G401.6 (cell line): ENCODE measurements around the gene NCAN.
"Not testable (repeated sequence)": the region's sequence is repeated elsewhere in the genome, so short reads cannot be mapped to it uniquely, and the experiment has no call there.

Source experiments
- FAIRE-seq: peaks from 2 replicates; lab custom pipeline; 2012; peaks lifted over from hg19 to GRCh38; lab: Jason Lieb, UNC

Gene NCAN

DNA sequence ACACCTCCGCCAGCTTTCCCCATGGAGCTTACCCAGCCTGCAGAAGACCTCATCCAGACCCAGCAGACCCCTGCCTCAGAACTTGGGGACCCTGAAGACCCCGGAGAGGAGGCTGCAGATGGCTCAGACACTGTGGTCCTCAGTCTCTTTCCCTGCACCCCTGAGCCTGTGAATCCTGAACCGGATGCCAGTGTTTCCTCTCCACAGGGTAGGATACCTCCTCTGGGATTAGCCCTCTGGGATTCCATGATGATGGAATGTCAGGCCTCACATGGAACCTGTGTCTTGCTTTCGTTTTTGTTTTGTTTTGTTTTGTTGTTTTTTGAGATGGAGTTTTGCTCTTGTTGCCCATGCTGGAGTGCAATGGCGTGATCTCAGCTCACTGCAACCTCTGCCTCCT lies 17.8 kb upstream of the NCAN start:
- no peak for FAIRE-seq

DNA sequence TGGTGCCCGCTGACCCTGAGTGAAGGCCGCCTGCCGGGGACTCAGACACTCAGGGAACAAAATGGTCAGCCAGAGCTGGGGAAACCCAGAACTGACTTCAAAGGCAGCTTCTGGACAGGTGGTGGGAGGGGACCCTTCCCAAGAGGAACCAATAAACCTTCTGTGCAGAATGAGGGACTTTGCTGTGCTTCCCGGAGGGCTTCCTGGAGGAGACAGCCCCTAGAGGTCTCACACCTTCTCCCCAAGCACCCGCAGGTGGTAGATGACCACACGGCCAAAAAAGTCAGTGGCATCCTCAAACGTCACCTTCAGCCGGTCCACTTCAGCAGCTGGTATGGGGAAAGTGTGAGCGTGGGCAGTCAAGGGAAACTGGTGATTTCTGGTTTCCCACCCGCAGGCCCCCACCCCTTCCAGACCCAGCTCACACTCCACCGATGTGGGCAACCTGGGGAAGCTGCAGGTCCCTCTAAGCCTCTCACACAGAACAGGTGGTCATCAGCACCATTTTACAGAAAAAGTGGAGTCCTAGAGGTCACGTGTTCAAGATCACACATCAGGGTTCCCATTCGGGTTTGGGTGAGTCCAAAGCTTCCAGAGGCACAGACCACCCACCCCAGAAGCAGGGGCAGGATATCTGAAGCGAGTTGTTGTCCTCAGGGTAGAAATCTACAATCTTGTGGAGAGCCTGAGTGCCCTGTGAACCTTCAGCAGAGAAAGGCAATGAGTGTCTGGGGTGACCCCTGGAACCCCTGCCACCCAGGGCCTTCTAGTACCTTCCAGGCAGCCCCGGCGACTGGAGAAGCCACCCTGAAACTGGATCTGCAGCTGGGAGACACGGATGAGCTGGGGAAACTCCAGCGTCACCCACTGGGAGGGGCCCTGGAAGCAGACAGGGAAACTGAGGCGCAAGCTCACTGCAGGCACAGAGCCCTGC lies 9.8 kb upstream of the NCAN start:
- FAIRE-seq = no peak

DNA sequence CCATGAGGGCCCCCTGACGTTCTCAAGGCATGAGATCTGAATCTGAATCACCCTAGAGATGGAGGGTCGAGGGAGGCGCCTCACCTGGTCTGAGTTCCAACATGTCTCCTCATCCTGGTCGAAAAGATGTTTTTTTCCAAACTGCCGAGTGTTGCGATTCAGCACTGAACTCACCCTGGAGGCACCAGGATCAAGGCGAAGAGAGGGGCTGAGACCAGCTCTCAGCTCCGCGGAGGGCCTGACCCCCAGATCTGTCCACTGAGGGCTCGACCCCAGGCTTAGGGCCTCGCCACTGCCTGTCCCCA lies 9.1 kb upstream of the NCAN start:
- FAIRE-seq = no peak

DNA sequence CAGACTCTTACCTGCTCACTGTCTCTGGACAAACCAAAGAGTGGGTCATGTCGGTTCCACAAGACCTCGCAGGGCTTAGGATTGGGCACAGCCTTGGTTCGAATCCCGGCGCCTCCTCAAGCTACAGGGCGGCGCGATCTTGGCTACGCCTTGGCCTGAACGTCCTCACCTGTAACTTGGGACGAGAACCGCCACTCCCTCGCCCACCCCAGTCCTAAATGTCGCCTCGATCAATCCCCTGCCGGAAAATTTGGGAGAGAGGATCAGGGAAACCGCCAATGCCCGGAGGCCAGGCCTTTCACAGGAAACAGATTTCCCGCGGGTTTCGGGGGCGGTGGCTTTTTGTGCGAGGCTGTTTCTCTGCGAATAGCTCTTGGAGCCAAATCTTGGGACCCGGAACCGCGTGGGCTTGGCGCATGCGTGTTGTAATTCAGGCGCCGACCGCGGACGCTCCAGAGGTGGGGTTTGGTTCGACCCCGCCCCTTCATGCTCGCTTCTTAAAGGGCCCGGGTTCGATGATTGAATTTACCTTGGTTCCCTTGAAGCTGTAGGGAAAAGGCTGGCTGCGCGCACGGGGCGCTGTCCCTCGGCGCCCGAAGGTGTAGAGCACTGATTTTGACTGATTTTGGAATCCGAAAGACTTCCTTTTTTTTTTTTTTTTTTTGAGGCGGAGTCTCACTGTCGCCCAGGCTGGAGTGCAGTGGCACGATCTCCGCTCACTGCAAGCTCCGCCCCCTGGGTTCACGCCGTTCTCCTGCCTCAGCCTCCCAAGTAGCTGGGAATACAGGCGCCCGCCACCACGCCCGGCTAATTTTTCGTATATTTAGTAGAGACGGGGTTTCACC lies 8.5 kb upstream of the NCAN start, which contains the start of gene NR2C2AP:
Gene NR2C2AP (minus strand): TSS at position 403 of the 845 bp plus-strand sequence. CDS start 354 bp downstream, at position 49.
- peak; percentile 97 for FAIRE-seq

DNA sequence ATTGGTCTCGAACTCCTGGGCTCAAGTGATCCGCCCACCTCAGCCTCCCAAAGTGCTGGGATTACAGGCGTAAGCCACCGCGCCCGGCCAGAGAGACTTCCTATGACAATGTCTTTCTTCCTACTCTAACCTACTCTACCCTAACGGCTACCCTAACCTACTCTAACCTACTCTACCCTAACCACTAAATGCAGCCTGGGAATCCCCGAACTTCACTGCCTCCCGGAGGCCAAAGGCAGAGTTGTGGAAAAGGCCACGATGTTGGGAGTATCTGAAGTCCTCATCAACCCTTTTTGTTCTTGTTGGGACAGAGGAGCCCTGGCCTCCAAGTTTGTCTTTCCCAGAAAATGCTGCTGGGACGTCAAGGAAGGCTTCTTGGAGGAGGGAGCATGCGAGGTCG lies 7.6 kb upstream of the NCAN start:
- no peak for FAIRE-seq

DNA sequence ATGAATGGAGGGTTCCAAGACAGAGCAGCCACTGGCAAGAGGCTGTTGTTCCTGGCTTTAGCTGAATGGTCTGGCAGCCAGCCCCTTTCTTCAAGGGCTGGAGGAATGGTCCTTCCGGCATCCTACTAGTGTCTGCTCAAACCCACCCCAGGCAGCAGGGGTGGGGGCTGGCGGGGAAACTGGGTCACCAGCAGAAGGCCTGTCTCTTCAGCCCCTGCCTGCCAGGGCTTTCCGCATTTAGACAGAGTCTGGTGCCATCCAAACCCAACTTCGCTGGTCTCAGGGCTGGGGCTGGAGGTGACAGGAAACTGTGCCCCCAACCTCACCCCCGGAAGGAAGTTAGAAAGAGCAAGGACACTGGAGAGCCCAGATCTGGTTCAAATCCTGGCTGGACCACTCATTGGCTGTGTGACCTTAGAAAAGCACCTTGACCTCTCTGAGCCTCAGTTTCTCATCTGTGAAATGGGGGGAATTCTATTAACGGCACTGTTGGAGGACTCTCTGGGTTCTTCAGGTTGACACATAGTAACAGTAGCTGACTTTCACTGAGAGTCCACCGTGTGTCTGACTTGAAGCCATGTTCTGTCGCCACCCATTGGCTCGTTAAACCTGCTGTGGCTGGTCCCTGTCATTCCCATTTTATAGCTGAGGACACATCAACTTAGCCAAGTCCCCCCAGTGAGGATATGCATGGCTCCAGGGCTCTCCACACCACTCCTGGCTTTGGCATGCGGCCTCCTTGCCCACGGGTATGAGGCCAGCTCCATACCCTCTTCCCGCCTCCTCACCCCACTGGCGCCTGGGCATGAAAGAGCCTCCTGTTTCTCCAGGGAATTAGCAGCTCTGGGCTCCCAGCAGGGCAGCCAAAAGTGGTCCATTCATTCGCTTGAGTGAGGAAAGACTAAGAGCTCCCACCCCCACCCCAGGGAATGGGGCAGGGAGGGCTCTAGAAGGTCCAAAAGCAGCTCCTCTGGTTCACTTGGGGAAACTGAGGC lies 6.0 kb upstream of the NCAN start:
- FAIRE-seq = no peak

DNA sequence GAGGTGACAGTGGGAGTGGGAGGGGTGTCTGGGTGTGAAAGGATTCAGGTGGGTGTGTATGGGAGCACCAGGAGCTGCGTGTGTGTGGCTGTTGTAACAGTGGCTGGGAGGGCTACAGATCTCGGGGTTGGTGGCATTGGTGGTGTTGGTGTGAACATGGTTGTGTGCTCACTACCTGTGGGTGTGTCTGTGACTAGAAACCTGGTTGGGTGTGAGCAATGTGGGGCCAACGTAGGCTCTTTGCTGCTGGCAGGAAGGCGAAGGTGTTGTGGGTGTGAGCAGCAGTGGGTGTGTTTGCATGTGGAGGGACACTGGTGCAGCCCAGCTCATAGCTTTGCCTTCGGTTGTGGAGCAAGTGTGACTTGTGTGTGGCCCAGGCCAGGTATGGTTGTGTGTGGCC lies 4.8 kb upstream of the NCAN start:
- no peak for FAIRE-seq

DNA sequence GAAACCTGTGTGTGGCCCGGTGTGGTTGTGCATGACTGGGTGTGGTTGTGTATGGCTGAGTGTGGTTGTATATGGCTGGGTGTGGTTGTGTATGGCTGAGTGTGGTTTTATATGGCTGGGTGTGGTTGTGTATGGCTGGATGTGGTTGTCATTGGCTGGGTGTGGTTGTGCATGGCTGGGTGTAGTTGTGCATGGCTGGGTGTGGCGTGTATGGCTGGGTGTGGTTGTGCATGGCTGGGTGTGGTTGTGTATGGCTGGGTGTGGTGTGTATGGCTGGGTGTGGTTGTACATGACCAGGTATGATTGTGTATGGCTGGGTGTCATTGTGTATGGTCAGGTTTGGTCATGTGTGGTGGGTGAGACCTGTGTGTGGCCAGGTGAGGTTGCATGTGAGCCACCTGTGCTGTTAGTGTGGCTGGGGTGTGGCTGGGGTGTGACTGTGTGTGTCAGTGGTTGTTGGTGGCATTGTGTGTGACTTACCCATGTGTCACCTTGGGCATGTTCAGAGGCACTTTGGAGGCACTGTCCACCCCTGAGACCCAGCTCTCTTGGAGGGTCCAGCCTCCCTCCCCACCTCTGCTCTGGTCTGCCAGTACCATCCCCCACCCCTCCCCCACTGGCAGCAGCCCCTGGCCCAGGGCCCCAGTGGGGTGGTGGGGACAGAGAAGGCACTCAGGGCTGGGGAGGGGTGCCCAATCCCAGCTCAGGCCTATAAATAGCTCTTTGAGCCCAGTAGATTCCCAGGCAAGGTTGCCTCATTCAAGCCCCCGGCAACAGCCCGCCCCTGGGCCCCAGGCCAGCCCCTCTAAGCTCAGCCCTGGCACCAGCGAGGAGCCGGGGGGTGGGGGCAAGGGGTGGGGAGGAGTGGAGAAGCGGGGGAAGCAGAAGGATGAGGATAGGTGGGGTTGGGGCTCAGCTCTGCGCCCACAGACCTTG lies 3.9 kb upstream of the NCAN start:
- FAIRE-seq = no peak

DNA sequence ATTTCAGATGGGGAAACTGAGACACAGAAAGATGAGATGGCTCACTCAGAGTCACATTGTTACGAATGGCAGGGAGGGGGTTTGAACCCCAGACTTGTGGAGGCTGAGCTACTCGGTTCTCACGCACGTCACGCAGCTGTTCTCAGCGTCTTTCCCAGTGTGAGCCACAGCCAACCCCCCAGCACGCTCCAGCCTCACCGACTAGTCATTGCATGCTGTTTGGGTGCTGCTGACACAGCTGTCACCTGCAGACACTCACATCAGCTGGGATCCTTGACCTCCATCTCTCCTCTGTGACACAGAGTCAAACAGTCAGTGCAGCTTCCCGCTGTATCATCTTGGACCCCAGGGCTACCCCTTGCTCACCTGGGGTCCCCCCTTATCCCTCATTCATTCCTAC lies 2.4 kb upstream of the NCAN start:
- no peak for FAIRE-seq

DNA sequence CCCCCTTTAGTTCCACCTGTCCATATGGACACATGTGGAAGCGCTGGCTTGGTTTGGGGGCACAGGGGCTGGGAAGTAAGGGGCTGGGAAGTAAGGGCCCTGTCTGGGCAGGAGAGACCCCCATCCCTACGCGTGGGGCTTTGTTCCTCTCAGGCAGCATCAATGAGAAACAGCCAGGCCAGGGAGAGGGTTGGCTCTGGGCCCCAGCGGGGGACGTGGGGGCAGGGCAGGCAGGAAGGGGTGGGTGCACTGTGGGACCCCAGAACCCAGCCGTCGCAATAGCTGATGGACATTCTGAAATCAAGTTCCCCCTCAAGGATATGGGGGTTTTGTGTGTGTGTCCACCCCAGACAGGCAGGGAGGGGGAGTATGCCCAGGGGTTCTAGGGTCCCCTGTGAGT lies 1.2 kb downstream of the NCAN start:
- FAIRE-seq = no peak

DNA sequence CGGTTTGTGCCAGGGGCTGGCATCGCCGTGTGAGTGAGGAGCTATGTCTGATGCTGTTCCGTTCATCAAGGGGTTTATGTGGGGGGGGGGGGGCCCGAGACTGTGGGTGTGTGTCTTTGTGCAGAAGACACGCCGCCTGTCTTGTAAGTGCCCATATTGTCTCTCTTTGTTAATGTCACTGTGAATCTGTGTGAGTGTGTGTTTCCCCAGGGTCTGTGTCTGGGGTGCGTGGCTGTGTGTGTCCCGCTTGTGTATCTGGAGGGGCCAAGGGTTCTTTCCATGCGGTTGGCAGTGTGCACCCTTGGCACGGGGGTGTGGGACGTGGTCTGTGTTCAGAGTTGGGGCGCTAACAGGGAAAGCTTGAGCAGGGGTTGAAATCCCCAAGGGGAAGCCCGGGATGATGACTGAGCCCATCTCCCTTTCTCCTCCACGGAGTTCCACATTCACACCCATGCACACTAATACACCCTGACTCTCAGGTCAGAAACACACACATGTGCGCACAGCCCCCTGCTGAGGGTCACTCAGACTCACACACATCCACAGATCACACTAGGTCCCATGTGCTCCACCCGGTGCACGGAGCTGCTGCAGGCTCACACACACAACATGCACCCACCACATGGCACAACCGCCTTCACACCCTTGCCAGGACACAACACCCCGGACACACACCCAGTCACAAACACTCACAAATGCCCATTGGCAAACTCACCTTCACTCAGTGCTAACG lies 1.8 kb downstream of the NCAN start:
- FAIRE-seq = no peak

DNA sequence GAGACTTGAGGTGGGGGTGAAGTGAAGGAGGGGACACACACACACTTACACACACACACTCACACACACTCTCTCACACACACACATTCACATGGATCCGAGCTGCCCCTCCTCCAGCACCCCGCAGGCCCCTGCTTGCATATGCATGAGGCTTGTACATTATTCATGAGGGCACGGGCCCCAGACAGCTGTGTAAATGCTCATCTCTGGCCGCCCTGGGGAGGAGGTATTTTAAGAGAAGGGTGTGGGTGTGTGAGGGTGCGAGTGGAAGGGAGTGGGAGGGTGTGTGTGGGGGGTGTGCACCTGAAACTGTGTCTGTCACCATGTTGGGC lies 2.4 kb downstream of the NCAN start:
- no peak for FAIRE-seq

DNA sequence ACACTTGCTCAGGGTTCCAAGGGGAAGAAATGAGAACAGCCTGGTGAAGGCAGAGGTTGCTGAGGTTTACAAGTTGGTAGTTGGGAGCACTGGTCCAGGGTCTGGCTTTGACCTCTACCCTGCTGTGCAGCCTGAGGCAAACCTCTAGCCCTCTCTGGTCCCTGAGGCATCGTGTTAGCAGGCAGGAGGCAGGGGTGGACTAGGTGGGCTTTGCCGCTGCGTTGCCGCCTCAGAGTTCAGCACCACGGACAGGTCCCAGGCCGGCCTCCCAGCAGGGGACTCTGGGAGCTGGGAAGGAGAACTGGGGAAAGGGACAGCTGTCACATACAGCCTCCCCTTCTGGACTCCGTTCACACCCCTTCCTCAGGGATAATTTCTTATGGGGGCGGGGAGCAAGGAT lies 3.1 kb downstream of the NCAN start:
- FAIRE-seq = no peak

DNA sequence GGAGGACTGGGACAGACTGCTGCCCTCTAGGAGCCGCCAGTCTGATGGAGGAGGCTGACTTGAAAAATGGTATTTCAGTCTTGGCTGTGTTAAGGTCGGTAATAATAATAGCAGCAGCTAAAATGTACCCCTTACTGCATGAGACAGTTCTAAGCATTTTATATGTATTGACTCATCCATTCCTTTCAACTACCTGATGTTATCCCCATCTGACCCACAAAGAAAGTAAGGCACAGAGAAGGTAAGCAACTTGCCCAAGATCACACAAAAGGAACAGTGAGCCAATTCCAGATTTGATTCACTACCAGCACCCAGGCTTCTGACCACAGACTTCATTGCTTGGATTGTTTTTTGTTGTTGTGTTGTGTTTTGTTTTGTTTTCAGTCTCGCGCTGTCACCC lies 4.0 kb downstream of the NCAN start:
- FAIRE-seq = no peak

DNA sequence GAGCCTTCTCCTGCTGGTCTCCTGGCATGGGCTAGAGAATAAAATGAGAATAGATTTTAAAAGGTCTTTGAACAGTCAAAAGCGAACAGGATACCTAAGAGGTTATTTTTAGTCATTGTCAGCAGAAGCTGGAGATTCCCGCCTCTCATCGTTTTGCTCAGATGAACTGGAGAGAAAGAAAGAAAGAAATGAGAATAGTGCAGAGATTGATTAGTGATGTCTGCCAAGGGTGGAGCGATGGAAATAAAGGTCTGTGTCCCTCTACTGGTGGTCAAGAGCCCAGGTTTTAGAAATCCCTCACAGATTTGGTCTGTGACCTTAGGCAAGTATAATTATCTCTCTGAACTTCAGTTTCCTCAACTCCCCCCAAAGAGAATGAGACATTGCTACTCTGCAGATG lies 5.3 kb downstream of the NCAN start:
- no peak for FAIRE-seq

DNA sequence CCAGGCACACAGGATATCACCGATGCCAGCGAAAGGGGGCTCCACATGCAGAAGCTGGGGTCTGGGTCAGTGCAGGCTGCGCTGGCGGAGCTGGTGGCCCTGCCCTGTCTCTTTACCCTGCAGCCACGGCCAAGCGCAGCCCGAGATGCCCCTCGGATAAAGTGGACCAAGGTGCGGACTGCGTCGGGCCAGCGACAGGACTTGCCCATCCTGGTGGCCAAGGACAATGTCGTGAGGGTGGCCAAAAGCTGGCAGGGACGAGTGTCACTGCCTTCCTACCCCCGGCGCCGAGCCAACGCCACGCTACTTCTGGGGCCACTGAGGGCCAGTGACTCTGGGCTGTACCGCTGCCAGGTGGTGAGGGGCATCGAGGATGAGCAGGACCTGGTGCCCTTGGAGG lies 7.2 kb downstream of the NCAN start:
- no peak for FAIRE-seq

DNA sequence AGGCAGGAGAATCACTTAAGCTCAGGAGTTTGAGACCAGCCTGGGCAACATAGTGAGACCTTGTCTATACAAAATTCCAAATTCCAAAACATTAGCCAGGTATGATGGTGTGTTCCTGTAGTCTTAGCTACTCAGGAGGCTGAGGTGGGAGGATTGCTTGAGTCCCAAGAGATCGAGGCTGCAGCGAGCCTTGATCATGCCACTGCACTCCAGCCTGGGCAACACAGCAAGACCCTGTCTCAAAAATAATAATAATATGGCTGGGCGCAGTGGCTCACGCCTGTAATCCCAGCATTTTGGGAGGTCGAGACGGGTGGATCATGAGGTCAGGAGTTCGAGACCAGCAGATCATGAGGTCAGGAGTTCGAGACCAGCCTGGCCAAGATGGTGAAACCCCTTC lies 9.2 kb downstream of the NCAN start:
- FAIRE-seq = not testable (repeated sequence)

DNA sequence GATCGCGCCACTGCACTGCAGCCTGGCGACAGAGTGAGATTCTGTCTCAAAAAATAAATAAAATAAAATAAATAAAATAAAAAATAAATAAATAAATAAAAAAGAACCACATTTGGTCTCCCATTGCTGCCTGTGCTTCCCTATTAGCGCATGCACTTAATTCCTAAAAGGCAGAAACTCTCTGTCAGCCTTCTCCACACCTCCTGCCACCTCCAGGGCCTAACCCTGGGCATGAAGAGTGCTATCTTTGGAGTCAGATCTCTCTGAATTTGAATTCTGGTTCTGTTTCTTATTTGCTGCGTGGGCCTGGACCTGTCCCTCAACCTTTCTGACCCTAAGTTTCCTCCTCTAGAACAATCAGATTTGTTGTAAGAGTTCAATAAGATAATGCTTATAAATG lies 11.3 kb downstream of the NCAN start:
- FAIRE-seq = no peak

DNA sequence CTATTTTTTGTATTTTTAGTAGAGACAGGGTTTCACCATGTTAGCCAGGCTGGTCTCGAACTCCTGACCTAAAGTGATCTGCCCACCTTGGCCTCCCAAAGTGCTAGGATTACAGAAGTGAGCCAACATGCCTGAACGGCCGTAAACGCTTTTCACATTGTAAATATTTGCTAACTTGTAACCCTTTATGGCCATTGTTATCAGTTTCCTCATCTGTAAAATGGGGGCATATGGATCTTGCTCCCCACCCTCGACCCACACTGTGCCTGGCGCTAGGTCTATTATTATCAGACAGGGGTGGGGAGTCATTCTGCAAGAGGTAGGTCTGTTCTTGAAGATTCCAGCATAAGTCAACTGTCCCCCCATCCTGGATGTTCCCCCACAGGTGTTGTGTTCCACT lies 11.9 kb downstream of the NCAN start:
- FAIRE-seq = no peak

DNA sequence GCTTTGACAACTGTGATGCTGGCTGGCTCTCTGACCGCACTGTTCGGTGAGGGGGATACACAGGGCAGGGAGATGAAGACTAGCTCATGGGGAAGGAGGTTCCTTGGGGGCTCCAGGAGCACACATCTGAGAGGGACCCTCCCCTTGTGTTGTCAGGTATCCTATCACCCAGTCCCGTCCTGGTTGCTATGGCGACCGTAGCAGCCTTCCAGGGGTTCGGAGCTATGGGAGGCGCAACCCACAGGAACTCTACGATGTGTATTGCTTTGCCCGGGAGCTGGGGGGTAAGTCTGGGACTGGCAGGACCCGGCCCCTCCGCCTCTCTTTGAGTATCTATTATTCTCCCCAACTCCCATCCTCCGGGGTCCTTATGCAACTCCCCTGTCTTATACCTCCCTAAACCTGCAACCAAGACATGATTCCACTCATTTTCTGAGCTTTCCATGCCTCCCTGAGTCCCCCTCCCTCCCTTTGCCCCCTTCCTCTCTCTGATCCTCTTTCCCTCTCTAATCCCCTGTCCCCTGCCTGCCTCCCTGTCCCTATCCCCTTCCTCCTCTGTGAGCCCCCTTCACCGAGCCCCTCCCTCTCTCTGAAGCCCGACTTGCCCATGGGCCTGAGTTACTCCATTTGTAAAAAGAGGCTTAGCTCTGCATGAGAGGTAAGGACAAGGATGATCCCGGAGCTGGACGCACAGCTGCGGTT lies 12.5 kb downstream of the NCAN start:
- FAIRE-seq = no peak
